Stimulated activated CD8-positive, alpha-beta memory T cell treated with anti-CD3 and anti-CD28 coated beads, Interleukin-4, amount 100 ng/mL, for 48 hours (primary cell): ENCODE data around the gene GNRHR.
A peak's percentile ranks its signal among the peaks of the same experiment; 100 is the strongest.
"Not testable (repeated sequence)": the region's sequence is repeated elsewhere in the genome, so short reads cannot be mapped to it uniquely, and the experiment has no call there.

Experiments
- DNase-seq: peaks from one replicate; pipeline ENCODE4 v3.0.0-alpha.2; 2020

Gene GNRHR

DNA sequence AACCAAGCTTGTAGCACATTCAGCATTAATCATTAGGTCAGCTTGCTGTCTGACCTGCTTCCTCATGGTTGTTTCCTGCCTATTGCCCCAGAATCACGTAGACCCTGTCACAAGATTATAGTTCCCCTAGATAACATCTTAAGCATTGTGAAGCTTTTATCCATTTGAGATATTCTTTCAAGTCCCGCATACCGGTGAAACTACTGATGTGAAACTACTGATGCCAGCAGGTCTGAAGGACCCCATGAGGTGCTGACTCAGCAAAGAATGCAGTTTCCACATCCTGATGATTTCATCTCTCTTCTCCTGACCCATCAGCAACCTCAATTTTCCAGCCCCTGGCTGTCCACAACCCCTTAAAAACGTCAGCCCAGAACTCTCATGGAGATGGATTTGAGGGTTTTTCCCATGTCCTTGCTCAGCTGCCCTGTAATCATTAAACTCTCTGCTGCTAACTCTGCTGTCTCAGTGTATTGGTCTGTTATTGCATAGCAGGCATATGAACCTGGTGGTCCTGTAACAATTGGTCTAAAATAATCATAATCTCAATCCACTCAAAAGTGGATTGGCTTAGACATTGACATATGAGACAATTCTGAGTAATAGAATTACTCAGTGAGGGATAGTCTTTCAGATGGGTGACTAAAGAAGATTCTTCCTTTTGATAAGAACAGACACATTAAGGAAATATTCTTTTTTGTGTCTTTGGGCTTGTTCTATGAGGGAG lies 26.9 kb downstream of the GNRHR start:
- DNase-seq = no peak

GRCh38 chr4:67725981-67726380 lies 28.2 kb downstream of the GNRHR start:
- no peak for DNase-seq

- no peak for DNase-seq
Observed at GRCh38 chr4:67725132-67725531, 29.1 kb downstream of the GNRHR start.

DNA sequence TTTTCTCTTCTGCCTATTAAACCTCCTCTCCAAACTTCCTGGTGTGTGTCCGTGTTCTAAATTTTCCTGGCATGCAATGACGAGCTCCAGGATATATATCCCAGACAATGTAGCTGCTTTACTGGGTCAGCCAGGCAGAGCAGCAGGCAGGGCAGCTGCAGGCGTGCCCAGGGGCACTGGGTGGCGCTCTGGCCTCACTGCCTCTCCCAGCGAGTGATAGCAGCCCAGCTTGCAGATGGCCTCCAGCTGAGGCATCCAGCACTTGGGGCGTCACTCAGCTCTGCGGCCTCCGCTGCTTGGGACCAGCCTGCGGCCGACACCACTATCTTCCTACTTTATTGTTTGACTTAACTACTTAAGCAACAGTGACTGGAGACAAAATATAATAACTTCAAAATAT lies 30.2 kb downstream of the GNRHR start:
- DNase-seq = no peak

GRCh38 chr4:67723341-67723740 lies 30.8 kb downstream of the GNRHR start:
- DNase-seq = no peak

GRCh38 chr4:67721770-67722597 lies 32.2 kb downstream of the GNRHR start:
- no peak for DNase-seq

DNA sequence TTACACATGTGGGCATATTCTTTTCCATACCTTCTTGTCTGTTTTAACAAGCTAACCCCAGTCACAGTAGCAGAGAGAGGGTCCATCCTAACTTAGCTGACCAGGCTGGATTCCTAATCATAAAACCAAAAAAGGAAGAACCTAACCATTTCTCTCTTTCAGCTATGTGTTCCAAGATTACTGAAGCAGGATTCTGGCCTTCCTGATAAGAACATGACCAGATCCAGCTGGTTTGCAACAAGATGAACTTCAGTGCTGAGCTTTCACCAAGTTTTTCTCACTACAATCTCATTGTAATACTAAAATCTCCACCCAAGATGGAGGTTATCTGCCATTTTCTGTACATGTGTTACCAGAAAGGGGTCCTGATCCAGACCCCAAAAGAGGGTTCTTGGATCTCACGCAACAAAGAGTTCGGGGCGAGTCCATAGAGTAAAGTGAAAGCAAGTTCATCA lies 32.8 kb downstream of the GNRHR start:
- DNase-seq = no peak

DNA sequence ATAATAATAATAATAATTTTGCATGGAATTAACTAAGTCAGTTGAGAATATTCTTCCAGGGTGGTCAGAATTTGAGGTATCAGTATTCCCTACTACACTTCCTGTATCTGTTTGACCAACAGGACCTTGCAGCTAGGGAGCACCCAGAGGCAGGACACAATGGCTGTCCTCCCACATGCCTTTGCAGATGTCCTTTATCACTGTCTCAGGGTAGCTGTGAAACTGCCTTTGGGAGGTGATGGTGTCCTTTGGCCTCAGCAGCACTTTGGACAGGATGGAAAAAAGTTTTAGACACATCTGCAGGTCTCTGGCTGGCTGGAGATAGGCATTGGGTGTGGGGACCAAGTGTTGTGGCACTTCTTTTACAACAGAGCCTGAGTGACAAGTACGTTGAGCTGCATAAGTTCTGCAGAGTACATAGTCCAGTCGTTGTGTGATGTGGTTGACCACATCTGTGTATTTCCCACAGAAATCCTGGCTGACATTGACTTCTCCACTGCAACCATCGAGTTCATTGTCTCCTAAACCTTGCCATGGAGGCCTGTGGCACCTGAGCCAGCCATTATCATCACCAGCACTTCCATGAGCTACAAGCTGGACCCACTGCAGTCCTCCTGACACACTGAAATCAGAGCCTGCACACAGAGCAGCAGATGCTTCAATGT lies 34.1 kb downstream of the GNRHR start:
- DNase-seq = no peak

DNA sequence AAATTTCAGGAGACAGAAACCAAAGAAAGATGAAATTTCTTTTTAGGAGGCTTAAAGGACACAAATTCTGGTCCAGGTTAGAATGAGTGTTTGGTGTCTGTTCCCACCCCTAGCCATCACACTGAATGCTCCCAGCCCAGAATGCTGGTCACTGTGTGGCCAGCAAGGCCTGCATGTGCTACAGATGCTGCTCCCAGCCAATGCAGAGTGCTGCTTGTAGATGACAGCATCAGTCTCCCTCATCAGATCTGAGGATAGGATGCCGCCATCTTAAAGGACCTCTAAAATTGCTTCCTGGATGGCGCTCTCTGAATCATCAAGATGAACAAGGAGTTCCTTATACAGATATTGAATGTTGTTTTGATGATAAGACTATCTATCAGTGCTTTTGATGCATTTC lies 35.3 kb downstream of the GNRHR start:
- DNase-seq = no peak

- DNase-seq = no peak
Observed at GRCh38 chr4:67717586-67717985, 36.6 kb downstream of the GNRHR start.

GRCh38 chr4:67714955-67715354 lies 39.2 kb downstream of the GNRHR start:
- no peak for DNase-seq

- DNase-seq = peak; percentile 46
Observed at GRCh38 chr4:67714248-67714583, 40.0 kb downstream of the GNRHR start.

- no peak for DNase-seq
Observed at GRCh38 chr4:67713529-67714247, 40.5 kb downstream of the GNRHR start.

- no peak for DNase-seq
Observed at GRCh38 chr4:67712650-67713528, 41.3 kb downstream of the GNRHR start.

DNA sequence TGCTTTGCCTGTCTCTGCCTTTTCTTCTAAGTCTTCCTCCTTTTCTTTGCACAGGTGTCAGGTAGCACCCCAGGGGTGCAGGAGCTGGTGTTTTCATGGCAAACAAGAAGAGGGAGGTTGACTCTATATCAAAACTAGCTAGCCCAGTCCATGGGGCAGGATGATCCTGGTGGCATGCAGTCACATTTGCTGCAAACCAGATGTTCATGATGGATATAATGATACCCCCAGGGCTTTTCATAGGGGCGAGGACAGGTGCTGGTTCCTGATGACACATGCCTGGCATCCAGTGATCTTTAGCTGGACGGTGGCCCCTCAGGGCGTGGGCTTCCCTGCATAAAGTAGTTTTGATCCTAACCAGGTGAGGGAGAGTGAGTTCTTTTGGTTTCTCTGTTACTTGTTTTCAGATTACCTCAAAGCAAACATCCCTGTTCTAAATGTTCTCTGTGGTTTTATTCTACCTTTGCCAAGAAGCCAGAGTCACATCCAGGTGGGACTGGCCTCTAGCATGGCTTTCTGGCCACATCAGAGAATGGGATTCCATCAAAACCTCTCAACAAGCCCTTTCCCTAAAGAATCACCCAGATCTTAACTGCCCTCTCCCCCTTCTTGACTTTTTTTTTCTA lies 42.1 kb downstream of the GNRHR start:
- DNase-seq = no peak

DNA sequence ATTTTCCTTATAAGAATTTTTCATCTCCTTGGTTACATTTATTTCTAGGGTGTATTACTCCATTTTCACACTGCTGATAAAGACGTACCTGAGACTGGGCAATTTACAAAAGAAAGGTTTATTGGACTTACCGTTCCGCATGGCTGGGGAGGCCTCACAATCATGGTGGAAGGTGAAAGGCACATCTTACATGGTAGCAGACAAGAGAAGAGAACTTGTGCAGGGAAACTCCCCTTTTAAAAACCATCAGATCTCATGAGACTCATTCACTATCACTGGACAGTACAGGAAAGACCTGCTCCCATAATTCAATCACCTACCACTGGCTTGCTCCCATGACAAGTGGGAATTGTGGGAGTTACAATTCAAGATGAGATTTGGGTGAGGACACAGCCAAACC lies 47.5 kb downstream of the GNRHR start:
- DNase-seq = not testable (repeated sequence)

DNA sequence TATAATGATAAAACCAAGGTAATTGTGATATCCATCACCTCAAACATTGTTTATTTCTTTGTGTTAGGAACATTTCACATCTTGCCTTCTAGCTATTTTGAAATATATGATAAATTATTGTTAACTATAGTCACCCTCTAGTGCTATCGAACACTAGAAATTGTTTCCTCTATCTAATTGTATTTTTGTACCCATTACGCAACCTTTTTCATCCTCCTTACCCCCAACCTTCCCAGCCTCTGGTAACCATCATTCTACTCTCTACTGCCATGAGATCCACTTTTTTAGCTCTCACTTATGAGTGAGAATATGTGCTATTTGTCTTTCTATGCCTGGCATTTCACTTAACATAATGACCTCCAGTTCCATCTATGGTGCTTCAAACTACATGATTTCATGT lies 49.3 kb downstream of the GNRHR start:
- DNase-seq = no peak

DNA sequence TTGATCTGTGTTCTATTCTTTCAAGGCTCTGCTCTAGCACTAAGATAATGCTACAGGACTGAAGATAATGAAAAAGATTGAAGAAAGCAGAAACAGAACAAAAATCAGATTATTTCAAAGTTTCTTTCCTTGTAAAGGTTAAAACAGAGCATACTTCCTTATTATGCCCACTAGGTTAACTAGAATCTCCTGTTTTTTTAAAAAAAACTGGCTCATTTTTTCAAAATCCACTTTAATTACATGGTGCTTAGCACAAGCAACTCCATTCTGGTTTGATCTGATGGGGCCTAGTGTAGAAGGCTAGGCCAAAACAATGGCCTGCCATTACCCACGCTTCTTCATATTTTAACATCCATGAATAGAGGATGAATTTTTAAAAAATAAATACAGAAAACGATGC lies 52.0 kb downstream of the GNRHR start:
- DNase-seq = no peak

DNA sequence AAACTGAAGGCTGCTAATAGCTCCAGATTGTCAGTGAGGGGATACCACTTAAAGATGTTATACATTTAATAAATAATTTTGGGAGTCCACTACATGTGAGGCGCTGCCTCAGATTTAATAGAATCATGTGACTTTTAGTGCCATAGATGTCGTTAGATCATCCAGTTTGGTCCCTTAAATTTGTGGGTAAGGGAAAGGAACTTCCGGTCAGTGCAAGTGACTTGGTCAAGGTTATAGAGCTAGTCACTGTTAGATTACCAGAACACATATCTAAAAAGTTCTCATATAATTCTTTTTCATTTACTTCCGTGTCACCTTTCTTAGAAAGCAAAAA lies 52.7 kb downstream of the GNRHR start:
- no peak for DNase-seq

DNA sequence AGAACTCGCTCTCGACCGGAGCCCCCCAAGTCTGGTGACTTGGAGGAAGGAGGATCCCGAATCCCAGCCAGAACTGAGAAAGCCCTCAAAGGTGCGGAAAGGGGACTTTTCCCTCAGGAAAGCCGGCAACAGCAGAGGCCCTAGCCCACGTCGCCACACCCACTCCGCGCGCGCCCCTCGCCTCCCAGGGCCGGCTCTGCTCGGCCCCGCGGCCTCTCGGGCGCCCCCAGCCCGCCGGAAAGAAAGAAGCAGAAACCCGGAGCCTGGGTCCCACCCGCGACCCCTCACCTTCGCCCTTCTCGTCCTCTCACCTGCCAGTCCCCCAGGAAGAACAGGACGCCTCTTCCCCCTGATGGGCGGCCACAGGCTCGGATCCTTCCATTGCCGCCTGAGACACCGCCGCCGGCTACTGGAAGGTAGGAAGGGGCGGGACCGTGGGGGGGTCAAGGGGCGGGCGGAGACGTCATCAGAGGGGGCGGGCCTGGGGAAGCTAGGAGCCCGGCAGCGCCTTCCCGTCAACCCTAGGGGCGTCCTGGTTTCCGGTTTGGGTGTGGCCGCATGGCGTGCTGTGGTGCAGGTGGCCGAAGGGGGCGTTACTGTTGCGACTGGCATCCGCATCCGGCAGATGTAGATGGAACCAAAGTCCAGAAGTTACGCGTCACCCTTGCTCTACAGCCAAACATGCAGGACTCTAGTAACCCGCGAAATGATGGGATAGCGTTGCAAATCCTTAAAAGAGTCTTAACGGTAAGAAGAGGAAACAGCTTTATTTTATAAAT lies 53.3 kb downstream of the GNRHR start, which contains the start of gene UBA6:
UBA6 (minus strand) TSS at position 418 of the 779 bp plus-strand sequence; CDS start at position 382, 36 bp downstream.
- peak; percentile 96 for DNase-seq
